ENCODE results near the gene LEF1.
A peak's percentile ranks its signal among the peaks of the same experiment; 100 is the strongest.

Gene LEF1

GRCh38 chr4:108193886-108194672 lies 25.3 kb upstream of the LEF1 start:
- H3K4me3 ChIP-seq (ENCODE audit: control insufficient read depth, low read depth, low read length) = no peak overlapping the region
- DNase-seq (ENCODE audit: low read depth) = peak; percentile 11
- no peak for TF ChIP-seq CTCF (conservative IDR thresholded peaks at IDR 0.05; ENCODE audit: control insufficient read depth, insufficient read depth, low read depth, low read length)

DNA sequence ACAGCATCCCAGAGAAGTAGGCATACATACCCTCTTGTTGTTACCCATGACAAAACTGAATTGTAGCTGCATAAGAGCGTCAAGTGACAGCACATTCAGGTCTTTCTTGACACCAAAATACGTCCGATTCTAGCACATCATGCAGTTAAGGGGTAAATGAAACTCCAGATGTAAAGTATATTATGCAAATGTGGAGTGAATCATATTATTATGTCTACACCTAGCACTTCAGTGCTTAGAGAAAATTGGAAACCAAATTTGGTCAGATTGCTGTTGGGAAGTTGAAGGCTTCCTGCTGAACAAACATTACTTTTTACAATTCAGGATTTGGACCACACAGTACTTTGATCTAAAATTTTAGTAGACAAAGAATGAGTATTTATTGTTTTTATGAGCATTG lies 24.2 kb upstream of the LEF1 start:
- no peak for TF ChIP-seq CTCF (conservative IDR thresholded peaks at IDR 0.05; ENCODE audit: control insufficient read depth, insufficient read depth, low read depth, low read length)
- DNase-seq (ENCODE audit: low read depth) = no peak
- no peak overlapping the region for H3K4me3 ChIP-seq (ENCODE audit: control insufficient read depth, low read depth, low read length)

DNA sequence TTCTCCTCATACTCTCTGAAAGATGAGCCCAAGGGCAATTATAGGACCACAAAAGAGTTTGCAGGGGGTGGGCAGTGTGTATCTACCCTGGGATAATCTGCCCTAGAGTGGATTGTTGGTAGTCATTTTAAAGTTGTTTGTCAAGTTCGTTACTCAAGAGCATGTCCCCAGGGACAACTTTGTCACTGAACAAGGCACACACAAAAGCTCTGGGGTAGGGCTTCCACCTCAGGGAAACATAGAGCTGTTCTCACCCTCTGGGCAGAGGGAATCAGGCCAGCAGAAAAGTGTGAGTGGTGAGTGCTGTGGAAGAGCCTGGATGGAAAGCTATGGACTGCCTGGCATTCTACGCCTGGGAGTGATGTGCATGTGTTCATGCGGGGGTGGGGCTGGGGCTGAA lies 23.3 kb upstream of the LEF1 start:
- no peak for TF ChIP-seq CTCF (conservative IDR thresholded peaks at IDR 0.05; ENCODE audit: control insufficient read depth, insufficient read depth, low read depth, low read length)
- no peak for DNase-seq (ENCODE audit: low read depth)
- no peak overlapping the region for H3K4me3 ChIP-seq (ENCODE audit: control insufficient read depth, low read depth, low read length)

DNA sequence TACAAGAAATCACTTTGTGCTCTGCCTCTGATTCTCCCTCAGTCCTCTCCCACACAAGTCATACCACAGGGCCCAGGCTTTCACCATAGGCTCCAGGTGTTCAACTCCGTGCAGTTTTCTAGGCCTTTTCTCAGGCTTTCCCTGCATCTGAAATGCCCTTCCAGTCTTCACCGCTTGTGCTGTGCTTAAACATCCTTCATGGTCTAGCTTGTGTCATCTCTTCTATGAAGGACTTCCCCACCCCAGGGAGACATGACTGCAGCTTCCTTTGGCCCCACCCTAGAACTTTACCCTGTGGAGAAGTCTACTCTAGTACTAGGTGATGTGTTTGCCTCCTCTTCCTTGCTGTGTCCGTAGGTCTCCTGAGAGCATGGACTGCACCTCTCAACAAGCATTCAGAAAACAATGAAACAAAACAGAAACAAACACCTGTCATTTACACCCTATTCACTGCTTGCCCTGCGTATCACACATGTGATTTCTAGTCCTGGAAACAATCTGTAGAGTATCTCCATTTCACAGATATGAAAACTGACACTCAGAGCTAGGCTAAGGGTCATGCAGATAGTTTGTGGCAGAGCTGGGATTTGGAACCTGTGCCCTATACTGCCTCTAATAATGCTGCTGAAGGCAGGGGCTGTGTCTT lies 22.7 kb upstream of the LEF1 start:
- TF ChIP-seq CTCF (conservative IDR thresholded peaks at IDR 0.05; ENCODE audit: control insufficient read depth, insufficient read depth, low read depth, low read length) = no peak
- H3K4me3 ChIP-seq (ENCODE audit: control insufficient read depth, low read depth, low read length) = no peak overlapping the region
- no peak for DNase-seq (ENCODE audit: low read depth)

- no peak overlapping the region for H3K4me3 ChIP-seq (ENCODE audit: control insufficient read depth, low read depth, low read length)
- DNase-seq (ENCODE audit: low read depth) = no peak
- TF ChIP-seq CTCF (conservative IDR thresholded peaks at IDR 0.05; ENCODE audit: control insufficient read depth, insufficient read depth, low read depth, low read length) = no peak
These were observed 20.0 kb upstream of the LEF1 start for GRCh38 chr4:108188770-108189169.

DNA sequence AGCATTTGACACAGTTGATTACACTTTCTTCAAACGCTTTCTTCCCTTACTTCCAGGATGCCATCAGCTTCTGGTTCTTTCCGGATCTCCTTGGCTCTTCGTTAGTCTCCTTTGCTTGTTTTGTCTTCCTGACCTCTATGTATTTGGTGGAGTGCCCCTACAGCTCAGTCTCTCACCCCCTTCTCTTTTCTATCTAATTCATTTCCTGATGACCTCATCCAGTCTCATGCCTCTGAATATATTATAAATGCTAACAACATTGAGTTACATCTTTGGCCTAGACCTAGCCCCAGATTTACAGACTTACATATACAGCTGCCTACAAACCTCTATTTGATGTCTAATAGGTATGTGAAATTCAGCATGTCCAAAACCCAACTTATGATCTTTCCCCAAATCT lies 16.5 kb upstream of the LEF1 start:
- no peak overlapping the region for H3K4me3 ChIP-seq (ENCODE audit: control insufficient read depth, low read depth, low read length)
- no peak for TF ChIP-seq CTCF (conservative IDR thresholded peaks at IDR 0.05; ENCODE audit: control insufficient read depth, insufficient read depth, low read depth, low read length)
- no peak for DNase-seq (ENCODE audit: low read depth)
